ENCODE results near the gene INTS11.
A peak's percentile ranks its signal among the peaks of the same experiment; 100 is the strongest.

The INTS11 gene

GRCh38 chr1:1357871-1358432 is 33.5 kb upstream of the INTS11 start:
- no peak for DNase-seq

DNA sequence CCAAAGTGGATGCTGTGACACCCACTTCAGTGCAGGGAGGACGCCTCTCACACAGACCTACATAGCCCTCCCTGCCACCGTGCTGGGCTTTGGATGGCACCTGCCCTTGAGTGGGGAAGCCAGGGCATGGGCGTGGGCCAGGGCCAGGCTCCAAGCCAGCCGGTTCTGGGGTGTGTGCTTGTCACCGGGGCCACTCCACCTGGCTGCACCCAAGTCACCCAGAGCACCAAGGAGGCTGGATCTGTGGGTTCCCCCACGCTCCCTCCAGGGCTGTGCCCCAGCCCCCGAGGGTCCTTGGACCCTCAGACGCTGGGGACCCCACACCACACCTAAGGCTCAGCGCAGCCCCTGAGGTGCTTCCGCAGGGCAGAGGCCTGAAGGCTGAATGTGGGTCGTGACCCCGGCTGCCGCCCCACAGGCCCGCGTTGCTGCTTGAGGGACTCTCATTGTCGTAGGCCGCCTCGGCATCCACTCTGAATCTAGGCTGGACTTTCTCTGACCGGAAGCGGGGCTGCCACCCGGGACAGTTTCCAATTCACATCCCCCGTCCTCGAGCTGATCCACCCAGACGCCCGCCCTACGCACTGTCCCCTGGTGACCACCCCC is 32.4 kb upstream of the INTS11 start:
- no peak for DNase-seq

DNA sequence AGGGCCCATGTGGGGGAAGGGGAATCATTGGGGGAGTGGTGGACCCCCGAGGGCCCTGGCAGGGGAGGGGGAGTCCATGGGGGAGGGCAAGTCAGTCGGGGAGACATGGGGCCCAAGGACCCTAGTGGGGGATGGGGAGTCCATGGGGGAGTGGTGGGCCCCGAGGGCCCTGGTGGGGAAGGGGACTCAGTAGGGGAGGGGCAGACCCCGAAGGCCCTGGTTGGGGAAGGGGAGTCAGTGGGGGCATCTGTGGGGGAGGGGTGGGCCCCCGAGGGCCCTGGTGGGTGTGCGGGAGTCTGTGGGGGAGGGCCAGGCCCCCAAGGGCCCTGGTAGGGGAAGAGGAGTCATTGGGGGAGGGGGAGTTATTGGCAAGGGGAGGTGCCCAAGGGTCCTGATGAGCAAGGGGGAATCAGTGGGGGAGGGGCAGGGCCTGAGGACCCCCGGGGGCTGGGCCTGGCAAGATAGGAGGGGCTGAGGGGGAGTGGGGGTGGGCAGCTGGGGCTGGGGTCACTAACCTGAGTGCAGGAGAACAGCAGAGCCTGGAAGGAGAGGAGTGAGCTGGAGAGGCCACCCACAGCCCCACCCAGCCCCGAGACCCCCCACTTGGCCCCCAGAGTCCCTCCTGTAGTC is 31.8 kb upstream of the INTS11 start:
- no peak for DNase-seq

DNA sequence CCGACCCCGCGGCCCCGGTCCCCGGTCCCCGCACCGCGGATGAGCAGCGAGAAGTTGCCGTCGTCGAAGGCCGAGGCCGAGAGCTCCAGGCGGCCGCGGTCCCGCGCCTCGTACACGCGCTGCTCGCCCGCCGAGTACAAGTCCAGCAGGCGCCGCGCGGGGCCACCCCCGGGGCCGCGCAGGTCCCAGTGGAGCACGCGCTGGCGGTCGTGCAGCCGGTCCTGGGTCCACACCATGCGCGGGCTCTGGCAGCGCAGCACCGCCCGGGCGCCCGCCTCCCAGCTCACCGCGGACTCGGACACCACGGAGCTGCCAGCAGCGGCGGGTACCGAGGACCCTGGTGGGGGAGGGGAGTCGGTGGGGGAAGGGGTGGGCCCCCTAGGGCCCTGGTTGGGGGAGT is 31.0 kb upstream of the INTS11 start:
- DNase-seq = no peak

DNA sequence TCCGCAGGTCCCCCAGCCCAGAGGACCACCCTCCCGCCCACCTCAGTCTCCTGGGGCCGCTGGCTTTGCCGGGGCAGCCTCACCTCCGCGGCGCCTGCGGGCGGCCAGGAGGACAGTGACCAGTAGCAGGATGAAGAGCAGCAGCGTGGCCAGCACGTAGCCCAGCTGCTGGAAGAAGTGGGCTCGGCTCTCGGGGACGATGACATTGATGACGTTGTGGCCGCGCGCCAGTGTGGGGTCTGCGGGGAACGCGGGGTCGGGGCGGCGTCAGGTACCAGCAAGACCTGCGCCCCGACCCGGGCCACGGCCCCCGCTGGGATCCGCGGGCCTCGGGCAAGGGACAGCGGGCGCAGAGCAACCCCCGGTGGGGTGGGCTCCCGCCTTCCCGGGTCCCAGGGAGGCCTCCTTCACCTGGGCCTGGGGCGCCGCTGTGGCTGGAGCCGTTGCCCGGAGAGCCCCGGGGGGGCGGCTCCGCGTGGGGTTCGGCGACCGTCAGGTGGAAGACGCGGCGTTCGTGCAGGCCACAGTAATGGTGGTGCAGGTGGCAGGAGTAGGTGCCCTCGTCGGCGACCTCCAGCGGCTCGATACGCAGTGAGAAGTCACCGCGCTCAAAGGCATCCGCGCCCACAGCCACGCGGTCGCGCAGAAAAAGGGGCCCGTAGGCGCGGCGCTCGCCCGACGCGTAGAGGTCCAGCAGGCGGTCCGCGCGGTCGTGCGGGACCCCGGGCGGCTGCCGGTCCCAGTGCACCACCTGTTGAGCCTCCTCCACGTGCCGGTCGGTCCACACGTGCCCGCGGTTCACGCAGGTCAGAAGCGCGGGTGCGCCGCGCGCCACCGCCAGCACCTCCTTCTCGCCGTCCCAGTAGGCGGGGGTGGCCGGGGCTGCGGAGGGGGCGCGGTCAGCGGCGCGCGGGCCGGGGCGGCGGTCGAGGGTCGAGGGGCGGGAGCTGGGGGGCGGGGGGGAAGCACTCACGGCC is 30.1 kb upstream of the INTS11 start:
- no peak for DNase-seq

GRCh38 chr1:1353389-1354151 is 29.1 kb upstream of the INTS11 start:
- no peak for DNase-seq

GRCh38 chr1:1352786-1353388 is 28.4 kb upstream of the INTS11 start:
- no peak for DNase-seq

DNA sequence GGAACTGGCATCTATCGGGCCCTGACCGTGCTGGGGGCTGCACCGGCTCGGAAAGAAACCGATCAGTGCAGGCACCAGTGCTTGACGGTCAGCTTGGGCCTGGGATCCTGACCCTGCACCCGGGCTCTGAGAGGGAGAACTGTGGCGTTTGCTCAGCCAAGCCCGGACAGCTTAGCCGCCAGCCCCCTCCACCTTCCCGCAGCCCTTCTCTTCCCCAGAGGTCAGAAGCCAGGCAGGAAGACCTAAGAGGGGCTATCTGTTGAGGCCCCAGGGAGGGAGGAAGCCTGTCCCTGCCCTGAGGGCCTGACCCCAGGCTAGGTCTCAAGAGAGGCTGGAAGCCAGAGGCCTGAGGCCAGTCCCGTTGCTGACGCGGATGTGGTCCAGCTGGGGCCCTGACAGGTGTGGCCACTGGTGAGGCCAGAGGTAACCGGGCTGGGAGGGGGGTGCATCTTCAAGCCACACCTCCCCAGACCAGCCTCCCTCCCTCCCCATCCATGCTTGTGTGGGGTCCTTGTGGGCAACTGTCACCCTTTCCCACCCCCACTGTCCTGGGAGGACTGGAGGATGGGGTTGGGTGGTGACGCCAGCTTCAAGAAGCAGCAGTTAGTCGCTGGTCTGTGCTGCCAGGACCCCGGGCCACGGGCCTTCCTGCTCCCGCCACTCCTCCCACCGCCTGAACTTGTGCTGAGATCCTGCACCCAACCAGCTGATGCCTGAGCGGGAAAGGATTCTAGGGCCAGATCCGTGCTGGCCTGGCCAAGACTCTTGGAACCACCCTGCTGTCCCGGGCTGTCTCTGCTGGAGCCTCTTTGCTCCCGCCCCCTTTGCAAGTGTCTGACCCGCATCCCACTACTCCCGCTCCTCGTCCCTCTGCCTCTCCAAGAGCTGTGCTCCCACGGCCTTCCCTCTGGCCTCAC is 27.3 kb upstream of the INTS11 start:
- DNase-seq = no peak

DNA sequence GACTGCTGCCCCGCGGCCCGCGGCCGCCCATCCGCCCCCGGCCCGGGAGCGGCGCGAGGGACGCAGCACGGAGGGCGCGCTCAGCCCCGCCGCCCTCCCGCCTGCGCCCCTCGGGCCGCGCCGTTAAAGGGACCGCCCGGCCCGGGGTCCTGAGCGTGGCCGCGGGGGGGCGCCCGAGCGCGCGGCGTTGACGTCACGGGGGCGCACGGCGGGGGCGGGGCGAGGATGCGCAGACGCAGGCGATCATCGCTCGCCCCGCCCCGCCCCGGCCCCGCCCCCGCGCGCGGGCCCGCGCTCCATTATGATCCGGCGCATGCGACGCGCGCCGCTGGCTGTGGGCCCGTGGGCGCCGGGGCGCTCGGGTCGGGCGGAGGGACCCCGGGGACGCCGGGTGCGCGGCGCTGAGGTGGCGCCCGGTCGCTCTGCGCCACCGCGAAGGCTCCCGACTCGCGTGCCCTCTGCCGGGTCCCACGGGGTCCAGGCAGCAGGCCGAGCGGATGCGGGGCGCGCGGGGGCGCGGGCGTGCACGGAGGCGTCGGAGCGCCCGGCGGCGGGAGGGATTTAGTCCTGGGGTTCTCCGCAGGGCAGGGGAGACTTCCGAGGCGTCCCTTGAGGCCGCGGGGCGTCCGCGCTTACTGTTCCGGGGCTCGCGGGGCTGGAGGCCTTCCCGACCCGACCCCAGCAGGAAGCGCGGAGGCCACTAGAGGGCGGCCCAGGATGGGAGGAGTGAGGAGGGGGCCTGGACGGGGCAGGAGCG is 25.0 kb upstream of the INTS11 start, which contains the start of gene DVL1:
Gene DVL1, minus strand, starts transcription at position 163 of the 757 bp plus-strand sequence. CDS start 353 bp downstream, outside the sequence.
- peak; percentile 69 for DNase-seq

DNA sequence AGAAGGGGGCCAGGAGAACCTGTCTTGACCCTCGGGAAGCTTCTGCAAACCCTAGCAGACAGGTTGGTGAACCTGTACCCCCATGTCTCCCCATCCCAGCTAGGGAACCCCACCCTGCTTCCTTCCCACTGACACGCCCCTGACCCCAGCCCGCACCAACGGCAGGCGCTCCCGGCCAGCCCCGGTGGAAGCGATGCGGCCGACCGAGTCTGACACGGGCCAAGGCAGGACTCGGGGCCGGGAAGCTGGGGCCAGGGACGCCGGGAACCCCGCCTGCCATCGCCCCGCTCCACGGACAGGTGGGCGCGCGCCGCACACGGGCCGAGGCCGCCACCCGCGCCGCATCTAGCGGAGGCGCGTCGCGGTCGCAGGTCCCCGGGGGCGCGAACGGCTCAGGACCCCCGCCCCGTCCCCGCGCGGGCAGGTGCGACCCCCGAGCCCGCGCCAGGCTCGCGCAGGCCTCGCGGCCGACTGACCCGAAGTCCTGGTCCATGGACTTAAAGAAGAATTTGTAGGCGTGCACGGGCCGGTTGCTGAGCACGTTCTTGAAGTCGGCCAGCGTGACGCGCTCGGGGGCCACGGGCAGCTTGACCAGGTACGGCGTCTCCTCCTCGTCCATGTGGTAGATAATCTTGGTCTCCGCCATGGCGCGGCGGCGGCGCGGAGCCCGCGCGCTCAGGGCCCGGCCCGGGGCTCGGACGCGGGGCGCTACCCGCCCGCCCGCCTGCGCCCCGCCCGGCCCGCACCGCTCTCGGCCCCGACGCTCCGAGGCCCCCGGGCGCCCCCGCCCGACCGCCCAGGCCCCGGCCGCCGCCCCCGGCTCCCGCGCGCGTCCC is 24.2 kb upstream of the INTS11 start:
- DNase-seq = no peak

DNA sequence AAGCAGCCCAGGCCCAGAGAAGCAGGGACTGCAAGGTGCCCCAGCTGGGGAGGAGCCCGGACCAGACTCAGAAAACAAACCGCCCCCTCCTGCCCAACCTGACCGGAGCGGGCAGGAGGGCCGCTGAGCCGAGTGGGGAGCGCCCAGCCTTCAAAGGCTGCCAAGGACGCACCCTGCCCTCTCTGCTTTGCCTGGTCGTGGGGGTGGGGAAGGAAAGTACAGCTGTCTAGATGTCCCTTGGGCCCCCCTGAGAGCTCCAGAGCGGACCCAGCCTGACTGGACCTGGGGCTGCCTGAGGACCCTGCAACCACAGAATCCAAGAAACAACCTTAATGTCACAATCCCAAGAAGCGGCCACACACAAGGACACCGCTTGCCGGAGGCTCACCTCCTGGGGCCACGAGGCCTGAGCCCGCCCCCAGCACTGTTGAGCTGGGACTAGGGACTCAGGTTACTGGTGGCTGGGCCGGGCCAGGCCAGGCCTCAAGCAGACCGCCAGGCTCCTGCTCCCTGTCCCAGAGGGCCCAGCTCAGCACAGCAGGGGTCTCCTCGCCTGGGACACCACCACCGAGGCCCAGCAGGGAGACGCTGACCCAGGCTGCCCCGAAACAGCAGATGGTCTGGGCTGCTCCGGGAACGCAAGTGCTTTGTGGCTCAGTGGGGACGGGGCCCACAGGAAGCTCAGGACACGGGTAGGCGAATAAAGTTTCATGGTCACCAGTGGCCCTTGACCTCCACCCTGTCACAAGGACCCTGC is 23.4 kb upstream of the INTS11 start:
- DNase-seq = no peak

DNA sequence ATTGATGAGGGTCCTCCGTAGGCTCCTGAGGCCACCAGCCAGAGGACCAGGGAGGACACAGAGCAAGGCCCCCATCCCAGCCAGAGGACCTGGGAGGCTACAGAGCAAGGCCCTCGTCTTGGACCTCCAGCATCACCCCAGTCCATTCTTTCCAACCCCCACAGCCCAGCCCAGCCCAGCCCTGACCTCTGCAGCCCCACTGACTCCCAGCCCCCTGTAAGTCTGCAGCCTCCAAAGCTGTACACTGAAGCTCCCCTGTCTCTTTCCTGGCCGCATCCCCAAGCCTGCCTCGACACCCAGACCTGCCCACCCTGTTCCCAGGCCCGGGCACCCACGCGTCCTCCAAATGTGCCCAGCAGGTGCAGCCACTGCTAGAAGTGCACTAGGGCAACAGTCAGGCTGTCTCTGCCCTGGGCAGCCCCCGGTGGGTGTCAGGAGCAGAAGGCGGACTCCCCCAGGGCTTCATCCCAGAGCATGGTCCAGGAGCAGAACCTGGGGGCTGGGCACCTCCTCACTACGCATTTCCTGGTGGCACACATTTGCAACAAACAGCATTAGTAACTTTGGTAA is 22.7 kb upstream of the INTS11 start:
- DNase-seq = no peak

- no peak for DNase-seq
These were observed 22.0 kb upstream of the INTS11 start for GRCh38 chr1:1346501-1346890.

GRCh38 chr1:1345860-1346500 is 21.5 kb upstream of the INTS11 start:
- no peak for DNase-seq

DNA sequence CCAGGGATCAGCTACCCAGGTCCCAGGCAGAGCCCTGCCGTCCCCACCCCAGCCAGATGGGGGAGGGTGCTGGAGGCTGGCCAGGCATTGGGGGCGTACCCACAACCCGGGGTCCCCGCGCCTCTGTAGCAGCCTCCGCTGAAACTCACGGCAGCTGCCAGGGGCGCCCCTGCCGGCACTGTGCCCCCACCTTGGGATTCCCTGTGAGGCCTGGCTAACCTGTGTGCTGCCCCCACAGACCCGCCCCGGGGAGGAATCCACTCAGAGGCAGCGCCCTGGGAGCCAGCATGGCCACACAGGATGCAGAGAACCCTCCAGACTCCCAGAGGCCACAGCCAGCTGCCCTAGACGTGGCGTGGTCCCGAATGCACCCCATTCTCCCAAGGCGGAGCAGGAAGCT is 20.9 kb upstream of the INTS11 start:
- DNase-seq = no peak

DNA sequence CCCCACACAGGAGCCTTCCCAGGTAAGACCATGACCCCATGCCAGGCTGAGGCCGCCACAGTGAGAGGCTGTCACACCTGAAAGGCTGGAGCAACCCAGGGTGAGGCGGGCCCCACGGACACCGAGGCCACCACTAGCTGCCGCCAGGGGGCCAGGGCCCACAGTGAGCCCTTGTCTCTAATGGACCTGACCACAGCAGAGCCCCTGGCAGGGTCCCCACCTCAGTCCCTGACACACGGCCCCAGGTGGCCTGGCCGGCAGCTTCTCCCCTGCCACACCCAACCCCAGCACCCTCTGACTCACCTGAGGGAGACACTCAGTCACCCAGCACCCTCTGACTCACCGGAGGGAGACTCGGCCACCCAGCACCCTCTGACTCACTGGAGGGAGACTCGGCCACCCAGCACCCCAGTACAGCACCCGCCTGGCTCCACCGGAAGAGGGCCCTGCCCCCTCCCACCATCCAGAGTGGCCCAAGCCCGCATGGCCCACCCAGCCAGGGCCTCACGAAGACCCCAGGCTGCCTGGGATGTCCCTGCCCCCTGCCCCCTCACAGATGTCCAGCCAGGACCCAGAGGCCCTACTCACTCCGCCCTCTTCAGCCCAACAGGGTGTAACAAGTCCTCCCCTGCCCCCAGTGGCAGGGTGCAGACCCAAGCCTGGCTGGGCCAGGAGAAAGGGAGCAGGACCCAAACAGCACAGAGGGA is 20.3 kb upstream of the INTS11 start:
- DNase-seq = no peak
